GM19372 (cell line): Measurements from ENCODE around the gene SOS1.

ENCODE experiments used
- ATAC-seq: cut with Tn5 transposase; IDR thresholded peaks from one replicate; pipeline ENCODE4 v1.9.1; 2021; ENCODE audit warnings: mild to moderate bottlenecking, low read depth, moderate library complexity; ENCODE audit not compliant: unreplicated experiment

The SOS1 gene

GRCh38 chr2:39039072-39039471, 81.8 kb downstream of the SOS1 start:
- ATAC-seq: no peak

DNA sequence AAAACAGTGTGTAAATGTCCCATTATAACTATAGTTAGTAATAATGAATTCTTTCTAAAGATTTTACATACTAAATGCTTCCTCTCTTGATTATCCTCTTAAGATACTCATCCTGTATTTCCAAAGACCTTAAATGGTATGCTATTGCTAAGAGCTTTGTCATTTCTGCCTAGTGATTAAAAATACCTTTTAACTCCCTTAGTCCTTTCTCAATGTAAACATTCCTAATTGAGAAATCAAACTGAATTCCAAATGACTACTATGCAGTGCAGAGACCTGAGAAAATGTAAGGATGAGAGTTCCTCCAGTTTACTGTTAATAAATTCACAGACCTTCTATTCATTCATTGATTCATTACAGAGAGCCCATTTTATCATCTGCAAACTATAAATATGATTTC, 86.9 kb downstream of the SOS1 start:
- no peak for ATAC-seq

GRCh38 chr2:39027421-39027820, 93.4 kb downstream of the SOS1 start:
- ATAC-seq: no peak

DNA sequence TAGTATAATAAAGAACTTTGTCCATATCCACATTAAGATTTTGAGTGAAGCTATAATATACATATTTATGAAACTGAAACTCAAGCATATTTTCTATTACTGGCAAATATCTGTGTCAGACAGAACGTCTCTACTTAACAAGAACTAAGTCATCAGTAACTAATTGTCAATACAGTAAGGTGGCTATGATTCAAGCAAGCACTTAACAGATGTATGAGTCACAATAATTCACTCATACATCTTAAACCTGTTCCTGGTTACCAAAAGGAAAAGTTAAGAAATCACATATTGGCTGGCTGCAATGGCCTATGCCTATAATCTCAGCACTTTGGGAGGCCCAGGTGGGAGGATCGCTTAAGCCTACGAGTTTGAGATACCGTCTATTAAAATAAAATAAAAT, 96.0 kb downstream of the SOS1 start:
- no peak for ATAC-seq

DNA sequence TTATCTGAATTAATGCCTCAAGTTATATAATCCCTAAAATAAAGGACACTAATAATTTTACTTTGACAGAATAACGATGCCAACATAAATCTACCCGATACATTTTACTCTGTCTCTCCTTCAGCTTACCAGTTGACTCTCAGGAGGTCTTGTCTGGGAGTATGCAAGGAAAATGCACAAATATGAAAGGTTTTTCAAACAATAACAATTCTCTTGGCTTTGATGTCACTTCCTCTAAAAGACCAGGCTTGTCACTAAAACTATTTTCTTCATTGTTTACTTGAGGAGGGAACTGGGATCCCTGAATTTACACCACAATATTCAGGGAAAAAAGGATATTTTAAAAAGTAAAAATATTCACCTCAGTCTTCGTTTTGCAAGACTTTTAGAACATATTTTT, 97.2 kb downstream of the SOS1 start:
- no peak for ATAC-seq

DNA sequence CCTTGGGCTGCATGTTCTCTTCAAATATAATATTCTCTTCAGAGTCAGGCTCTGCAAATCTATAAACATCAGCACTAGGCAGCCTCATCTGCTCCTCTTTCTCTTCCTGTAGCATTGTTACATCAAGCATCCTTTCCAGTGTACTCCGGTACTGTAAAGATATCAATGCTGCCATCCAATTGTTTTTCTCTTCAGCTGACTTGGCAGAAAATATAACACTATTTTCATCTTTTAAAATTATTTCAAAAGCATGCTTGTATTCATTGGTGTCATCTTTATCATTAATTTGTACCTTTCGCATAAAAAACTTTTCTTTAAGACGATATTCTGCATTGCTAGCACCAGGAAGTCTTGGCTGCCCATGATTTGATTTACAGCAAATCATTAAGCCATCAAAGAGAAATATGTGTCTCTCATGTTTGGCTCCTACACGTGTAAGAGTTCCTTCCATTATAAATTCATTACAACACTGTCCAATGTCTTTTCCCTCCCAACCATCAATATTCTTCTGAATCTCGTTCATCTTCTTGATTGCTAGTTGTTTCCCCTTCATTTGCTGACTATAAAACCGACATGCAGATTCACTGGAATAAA, 98.1 kb downstream of the SOS1 start:
- ATAC-seq: no peak

- ATAC-seq: no peak
These were observed 100.5 kb downstream of the SOS1 start for GRCh38 chr2:39020383-39020782.

GRCh38 chr2:39018638-39019037, 102.2 kb downstream of the SOS1 start:
- ATAC-seq: no peak

GRCh38 chr2:39017334-39017733, 103.5 kb downstream of the SOS1 start:
- no peak for ATAC-seq

- ATAC-seq: no peak
These were observed 105.4 kb downstream of the SOS1 start for GRCh38 chr2:39015424-39015823.

GRCh38 chr2:39013871-39014270, 107.0 kb downstream of the SOS1 start:
- ATAC-seq: no peak

DNA sequence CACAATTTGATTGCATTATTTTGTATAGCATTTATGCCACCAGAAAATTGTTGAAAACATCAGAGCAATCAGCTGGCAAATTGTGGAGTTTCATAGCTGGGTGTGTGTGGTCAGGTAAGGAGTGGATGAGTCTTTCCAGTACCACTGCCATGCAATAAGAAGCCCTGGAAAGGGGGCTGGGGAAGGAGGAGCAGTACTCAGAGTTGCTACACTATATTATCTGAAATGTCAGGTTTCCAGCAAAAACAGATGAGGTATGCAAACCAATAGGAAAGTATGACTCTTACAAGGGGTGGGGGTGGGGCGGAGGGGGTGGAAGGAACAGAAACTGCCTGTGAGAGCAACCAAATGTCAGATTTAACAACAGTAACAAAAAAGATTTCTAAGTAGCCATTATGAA, 112.2 kb downstream of the SOS1 start:
- ATAC-seq: no peak

- no peak for ATAC-seq
These were observed 112.9 kb downstream of the SOS1 start for GRCh38 chr2:39007875-39008504.

- ATAC-seq: no peak
These were observed 120.3 kb downstream of the SOS1 start for GRCh38 chr2:39000552-39000951.

DNA sequence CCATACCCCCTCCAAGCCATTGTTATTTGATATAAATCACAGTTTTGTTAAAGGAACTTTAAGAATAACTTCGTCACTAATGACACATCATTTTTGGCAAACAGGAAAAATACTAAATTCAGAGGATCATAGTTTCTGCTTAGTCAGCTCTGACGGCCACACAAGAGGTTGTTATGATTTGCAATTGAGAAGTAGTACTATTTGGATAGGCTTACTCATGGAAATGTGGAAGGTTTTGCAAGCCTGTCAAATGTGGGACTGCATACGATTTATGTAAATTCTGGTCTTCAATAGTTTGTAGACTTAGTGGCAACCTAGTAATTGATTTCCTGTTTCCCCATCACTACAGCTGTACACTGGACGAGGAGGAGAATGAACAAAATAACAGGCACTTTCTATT, 123.1 kb downstream of the SOS1 start:
- ATAC-seq: no peak

DNA sequence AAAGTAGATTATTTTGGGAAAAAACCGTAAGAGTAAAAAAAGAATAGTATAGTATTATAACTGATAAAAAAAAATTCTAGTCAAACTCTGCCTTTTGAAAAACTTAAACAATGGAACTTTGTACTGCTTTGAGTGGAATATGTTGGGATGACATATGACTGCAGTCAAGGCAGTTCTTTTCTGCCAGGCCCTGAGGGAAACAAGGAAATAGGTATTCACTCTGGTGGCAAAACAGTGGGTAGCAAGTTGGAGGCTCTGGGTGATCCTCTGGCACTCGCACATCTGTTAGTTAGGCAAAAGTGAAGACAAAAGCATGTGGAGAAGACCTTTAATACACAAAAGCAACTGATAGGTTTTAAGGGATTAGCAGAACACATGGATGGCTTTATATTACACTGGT, 129.0 kb downstream of the SOS1 start:
- no peak for ATAC-seq

- ATAC-seq: no peak
These were observed 132.1 kb downstream of the SOS1 start for GRCh38 chr2:38988716-38989115.

DNA sequence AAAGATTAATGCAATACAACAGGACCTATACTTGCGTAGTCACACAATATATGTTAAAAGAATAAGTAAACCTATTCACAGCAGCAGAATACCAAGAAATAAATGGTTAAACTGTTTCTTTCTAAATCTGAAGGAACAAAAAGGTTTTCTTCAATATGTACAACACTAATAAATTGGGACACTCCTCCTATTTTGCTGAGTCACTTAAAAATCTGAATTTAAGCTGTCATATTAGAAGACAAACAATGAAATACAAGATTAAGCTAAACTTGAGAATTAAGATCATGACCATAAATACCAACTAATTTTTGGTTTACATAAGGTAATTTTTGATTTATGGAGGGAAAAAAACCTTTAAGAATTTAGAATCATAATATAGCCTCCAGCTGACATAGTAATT, 138.4 kb downstream of the SOS1 start:
- ATAC-seq: no peak

DNA sequence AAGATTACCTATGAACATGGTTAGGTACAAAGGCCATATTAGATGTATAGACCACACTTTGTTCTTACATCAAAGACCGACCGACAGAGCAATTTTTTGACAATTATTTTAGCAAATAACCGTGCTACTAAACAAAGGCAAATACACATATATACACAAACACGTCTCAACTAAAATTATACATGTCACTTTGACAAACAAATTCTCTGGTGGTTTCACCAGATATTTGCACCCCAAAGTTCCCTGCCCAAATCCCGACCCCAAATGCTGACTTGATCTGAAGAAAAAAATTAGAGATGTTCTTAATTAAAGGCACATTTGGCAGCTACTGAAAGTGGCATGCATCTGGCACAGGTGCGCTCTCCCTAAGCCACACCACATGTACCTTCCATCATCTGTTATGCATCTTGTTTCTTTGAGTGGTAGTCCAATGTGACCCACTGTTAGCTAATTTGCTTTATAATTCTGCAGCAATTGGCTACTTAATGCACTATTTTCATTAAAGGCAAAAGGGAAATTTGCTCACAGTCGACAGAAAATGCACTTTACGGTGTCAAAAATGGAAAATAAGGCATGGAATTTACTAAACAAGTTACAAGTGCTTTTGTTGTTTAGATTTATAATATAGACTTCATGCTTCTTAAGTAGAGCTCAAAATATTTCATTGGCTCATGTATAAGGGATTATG, 139.0 kb downstream of the SOS1 start:
- ATAC-seq: no peak

- no peak for ATAC-seq
These were observed 139.7 kb downstream of the SOS1 start for GRCh38 chr2:38981003-38981669.

GRCh38 chr2:38978908-38979307, 141.9 kb downstream of the SOS1 start:
- ATAC-seq: no peak
